HG02610 (cell line): ENCODE results near the gene ZDHHC1.

Experiments used
- ATAC-seq: cut with Tn5 transposase; IDR thresholded peaks from one replicate; pipeline ENCODE4 v1.9.1; 2021; ENCODE audit warnings: mild to moderate bottlenecking, moderate library complexity; ENCODE audit not compliant: unreplicated experiment

ZDHHC1 gene

DNA sequence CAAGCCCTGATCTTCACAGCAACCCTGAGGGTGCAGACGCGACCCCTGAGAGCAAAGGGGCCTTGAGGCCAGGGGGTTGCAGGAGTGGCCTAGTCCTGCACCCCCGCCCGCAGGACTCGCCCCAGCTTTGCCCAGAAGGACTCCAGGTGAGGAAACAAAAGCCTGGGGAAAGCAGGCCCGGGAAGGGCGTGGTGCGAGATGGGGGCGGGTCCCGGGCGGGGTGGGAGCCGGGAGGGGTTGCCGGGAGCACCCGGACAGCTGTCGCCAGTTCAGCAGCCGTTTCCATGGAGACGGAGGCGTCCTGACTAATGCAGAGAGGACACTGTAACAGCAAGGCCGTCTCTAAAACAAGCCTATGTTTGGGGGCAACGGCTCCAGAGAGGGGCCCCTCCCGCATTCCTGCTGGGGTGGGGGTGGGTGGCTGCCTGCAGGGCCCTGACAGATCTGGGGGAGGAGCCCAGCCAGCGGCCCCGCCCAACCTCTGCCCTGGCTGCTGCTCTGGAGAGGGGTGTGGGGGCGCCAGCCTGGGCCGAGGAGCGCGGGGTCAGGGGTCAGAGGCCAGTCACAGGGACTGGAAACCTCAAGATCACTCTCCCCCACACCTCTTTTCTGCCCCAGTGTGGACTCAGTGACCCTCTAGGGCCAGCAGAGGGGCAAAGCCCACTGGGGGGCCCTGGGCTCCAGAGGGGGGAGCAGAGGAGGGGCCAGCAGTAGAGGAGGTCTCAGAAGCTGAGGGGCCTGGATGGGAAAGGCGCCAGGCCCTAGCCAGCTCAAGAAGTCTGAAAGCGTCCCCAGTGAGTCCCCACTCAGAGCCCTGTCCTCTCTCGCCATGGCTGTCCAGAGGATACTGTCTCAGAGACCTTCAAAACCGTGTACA, 19.9 kb downstream of the ZDHHC1 start:
- no peak for ATAC-seq

DNA sequence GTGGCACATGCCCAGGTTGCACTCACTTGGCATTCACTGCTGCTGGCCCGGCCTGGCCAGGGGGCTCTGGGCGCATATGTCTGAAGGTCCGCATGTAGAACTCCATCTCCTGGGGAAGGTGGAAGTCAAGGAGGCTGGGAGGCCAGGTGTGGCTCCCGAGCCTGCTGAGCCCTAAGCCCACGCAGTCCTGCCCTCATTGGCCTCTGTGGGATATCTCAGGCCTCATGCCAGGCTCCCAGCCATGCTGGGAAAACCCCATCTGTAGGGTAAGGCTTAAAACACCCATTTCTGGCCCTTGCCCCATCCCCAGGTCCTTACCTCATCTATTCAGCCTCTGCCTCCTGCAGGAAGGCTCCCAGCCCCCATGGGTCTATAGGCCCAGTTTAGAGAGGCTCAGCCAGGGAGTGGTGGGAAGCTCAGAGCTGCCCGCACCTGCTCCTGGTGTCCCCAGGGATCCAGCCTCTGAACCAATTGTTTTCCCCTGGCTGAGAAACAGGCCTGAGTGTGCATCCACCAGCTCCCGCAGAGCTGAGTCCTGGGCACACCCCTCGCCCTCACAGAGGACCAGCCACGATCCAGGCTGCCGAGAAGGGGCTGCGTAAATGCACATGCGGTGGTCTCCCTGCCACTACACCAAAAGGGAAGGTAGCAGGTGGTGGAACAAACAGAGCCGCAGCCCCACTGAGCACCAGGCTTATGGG, 20.7 kb downstream of the ZDHHC1 start:
- ATAC-seq = no peak

DNA sequence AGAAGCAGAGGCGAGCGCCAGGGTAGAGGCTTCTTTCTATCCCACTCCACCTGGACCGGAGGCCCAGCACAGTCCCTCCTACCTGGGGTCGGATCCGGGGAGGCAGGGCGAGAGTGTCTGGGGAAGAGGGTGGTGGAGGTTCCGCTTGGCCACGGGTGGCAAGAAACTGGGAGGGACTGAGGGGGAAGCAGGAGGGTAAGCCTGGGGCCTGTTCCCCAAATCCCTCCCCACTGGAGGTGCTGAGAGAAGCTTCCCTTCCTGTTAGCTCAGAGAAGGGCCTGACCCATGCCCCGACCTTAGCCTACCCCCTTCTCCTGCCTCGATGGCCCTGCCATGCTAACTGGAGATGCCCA, 21.2 kb downstream of the ZDHHC1 start:
- ATAC-seq = no peak

DNA sequence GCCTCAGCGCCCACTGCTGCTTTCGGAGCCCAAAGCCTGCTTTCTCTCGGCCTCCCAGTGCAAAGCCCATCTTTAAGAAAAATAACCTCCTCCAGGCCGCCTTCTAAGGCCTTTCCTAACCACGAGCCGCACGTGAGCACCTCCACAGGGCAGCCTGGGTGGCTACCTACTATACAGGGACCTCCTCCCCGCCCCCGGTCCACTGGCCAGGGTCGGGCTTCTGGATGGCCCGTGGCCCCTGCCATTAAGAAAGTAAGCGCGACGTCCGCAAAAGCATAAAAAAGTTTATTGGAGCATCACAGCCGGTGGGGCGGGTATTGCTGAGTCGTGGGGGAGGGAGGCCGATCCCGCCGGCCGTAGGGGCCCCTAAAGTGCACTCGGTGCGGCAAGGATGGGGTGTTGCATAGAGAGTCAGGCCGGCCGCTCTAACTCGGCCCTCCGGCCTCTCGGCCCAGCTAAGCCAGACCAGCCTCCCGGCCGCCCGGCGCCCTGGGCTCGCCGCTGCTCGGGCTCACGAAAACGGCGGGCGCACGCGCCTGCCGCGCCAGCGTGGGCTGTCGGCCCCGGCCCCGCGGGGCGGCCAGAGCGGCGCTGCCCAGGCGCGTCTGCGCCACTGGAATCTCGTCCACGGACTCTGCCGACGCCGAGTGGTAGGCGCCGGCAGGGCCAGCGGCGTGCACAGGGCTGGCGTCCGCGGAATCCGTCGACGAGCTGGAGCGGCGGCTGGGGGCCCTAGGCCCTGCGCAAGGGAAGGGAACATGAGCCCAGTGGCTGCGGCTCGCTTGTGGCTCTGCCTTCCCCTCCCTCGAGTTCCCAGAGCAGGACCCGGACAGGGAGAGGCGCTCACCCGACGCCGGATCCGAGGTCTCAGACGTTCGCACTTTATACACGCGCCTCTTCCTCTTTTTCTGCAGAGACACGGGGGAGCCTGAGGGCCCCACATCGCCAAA, 21.8 kb downstream of the ZDHHC1 start:
- ATAC-seq = no peak

DNA sequence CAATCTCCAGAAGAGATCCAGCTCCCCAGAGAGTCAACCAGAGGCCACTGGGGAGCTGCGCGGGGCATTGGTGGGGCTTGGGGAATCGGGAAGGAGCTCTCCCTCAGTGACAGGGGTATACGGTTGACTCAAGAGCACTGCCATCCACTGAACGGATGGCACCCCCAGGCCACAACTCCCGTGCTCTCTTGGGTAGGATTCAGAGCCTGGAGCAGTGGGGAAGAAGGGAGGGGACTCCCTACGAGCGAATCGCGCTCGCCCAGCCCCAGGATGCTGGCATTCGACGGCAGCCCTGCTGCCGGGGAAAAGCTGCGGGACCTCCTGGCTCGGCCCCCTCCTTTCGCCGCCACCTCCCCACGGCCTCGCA, 22.5 kb downstream of the ZDHHC1 start:
- no peak for ATAC-seq

DNA sequence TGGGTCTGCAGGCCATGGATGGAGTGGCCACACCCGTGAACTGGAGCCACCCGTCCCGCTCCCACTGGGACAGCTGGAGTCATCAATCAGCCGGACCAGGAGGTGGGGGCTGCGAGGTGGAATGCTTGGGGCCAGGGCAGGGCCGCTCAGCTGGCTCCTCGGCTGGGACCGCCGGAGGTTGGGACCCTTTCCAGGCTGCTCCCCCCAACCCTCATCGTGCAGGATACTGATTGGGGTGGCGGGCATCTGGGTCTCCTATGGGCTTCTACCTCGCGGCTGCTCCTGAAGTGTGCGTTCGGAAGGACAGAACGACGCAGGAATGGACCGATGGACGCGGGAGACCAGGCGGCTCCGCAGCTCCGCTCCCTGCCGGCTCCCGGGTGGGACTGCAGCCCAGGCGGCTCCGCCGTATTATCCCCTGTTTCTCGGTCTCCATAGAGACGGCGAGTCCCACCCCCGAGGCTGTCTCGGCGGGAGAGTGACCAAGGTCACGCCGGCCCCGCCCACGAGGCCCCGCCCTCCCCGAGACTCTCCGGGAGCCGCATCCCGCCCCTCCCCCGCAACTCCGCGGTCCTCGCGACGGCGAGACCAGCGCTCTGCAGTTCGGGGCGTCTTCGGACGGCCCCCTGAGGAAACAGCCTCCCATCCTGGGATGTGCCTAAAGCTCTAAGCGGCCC, 23.0 kb downstream of the ZDHHC1 start, which contains the start of gene TPPP3:
Gene TPPP3, minus strand, starts transcription at position 388 of the 677 bp plus-strand sequence. CDS start 2,387 bp downstream, outside the sequence.
- ATAC-seq = no peak

DNA sequence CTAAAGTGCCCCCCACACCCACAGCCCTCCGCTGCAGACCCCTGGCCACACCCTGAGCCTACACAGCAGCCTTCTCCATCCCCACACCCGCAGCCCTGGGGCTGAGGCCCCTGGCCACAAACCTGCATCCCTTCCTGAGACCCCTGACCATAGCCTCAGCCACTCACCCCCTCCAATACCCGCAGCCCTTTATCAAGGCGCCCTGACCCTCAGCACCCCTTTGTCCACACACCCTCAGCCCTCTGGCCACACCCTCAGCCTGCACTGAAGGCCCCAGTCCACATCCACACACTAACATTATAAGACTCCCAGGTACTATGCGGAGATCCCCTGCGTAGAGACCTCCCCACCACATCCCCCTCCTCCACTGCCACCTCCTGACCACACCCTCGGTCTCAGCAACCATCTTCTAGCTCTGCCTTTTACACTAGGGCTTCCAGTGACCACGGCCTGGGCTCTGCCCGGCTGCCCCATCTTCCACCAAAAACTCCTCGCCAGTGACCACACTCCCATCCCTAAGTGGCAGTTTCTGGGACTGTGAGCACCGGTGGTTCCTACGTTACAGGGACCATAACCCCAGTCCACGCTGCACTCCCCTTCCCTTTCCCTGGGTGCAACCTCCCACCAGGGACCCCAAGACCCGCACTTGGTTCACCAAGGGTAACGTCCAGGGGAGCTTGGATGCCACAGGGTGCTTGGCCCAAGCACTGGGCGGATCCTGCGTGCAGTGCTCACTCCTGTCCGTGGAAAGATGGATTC, 23.8 kb downstream of the ZDHHC1 start:
- no peak for ATAC-seq

DNA sequence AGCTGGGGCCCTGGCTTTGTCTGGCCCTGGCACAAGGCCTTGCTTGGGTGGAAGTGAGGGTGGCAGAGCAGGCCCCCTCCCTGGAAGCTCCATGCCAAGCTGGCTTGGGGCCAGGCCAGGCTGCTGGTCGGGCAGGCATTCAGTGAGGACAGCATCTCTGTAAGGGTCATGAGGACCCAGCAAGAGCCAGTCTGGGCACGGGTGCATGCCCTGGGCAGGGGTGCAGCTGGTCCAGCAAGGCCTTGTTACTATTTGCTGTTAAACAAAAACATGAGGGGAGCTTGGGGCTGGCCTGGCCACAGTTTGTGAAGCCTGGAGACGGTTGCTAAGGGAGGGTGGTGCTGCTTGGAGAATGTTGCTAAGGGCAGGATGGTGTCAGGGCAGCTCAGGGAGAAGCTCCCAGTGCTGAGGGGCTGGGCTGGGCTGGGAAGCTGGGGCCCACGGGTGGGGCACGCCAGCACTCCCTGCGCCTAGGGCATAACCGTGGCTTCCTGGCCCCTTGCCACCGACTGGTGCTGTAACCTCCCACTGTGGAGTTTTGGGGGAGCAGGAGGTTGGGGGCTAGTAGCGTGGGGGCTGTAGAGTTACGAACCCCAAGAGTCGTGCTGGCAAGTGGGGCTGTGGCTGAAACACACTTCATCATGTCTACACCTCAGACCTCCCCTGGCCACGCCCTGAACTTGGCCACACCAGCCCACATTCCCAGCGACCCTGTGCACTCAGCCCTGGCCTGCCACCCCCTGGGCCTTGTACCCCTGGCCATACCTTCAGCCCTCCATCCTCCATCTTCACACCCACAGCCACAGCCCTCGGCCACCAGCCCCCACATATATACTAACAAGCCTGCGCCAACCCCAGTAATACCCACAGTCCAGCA, 24.6 kb downstream of the ZDHHC1 start:
- no peak for ATAC-seq

DNA sequence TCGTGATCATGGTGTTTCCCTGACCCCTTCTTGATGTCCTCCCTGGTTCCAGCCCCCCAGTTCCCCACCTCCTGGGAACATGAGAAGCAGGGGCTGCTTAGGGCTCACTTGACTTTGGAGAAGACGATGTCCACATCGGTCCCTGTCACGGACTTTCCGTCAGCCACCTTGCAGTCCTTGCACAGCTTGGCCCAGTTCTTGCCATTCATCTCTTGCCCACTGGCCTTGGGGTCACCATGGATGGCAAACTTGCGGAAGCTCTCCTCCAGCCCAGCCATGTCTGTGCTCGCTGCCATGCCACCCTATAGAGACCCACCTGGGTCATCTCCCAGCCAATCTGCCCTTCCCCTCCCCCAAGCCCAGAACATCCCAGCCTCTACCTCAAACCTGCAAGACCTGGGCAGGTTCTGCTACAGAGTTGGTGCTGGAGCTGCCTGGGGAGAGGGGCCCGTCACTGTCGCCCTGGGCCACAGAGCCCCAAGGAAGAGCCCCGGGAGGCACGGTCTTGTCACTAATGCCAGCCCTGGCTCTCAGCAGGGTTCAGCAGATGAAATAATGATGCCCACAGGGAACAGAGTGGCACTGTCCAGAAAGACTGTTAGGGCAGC, 25.4 kb downstream of the ZDHHC1 start:
- no peak for ATAC-seq

DNA sequence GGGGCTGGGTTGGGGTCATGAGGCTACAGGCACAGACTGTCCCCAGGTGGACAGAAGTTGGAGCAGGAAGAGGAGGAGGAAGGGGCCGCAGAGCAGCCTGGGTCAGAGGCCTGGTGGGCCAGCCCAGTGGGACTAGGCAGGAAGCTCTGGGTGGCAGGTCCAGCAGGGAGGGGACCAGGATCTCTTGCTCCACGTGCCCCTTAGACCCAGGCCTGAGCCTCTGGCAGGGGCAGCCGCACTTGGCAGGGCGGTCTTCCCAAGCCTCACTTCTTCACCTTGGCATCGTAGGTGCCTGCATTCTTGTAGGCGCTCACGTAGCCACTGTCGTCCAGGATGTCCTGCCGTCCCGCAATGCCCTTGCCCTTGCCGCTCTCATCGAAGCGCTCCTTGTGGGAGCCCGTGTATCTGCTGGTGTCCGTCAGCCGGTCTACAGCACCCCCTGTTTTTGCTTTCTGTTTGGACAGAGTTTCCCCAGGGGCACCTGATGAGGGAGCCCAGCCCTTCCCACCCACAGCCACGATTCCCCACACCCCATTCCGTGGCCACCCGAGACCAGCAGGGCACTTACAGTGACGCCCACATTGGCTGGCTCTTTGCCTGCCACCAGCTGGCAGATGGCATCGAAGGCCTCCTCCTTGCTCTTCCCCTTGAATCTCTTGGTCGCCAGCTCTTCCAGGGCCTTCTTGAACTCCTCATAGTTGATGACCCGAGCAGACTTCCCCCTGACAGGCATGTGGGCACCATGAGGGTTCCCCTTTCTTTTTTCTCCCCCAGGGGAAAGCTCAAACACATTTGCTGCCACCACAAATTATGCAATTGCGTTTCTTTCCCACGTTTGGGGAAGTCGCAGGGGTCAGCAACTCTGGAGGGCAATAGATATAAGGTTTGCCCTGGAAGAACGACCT, 26.1 kb downstream of the ZDHHC1 start:
- no peak for ATAC-seq

DNA sequence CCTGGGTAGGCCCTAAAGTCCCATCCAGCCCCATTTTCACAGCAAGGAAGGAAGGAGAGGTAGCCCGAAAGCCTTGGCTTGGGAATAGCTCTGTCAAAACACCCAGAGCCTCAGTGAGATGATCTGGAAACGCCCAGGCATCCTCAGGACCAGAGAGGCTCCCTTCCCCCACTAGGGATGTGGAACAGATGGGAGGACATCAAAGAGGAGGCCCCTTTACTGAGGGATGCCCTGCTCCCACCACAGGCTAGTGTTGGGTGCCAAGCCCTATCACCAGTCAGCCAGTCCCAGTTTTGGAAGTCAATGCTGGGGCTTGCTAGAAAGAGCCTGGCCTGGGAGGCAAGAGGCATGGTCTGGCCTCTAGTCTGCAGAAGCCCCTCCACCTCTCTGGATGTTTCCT, 27.7 kb downstream of the ZDHHC1 start:
- no peak for ATAC-seq

DNA sequence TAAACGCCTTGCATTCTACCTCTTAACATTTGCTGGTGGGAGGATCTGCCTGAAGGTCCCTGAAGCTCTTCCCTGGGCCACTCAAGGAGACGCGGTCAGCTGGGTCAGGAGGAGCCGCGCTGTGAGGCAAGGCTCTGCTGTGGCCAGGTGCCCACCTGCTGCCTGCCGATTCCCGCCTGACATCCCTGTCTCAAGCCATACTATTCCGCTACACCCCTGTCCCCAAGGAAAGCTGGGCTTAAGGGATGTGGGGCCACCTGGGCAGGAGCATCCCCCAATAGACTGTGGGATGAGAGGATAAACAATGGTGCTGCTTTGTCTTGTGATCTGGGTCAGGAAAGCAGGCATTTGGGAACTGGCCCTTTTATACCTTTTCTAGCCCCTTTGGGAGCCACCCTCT, 28.1 kb downstream of the ZDHHC1 start:
- ATAC-seq = no peak

DNA sequence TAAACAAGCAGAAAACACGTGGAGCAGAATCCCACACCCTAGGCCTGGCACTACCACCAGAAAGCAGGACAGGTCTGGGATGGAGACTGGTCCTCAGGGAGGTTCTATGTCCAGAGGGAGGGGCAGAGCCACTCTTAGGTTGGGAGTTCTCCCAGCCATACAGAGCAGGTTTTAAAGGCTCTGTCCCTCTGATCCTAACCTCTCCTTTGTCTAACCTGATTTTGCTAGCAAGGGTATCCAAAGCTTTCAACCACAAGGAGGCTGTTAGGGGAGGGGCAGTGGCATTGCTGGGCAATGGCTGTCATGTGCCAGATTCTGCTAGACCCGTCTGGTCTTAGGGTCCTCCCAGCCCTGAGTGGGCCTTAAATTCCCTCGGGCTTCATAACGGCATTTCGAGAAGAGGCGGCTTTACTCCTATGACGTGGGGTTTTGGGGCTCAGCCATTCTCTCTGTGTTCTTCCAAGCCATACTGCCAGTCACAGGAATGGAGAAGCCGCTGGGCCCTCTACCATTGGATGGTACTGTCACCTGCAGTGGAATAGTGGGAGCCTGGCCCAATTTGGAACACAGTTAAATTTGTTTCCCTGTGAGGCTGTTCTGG, 28.7 kb downstream of the ZDHHC1 start:
- no peak for ATAC-seq

DNA sequence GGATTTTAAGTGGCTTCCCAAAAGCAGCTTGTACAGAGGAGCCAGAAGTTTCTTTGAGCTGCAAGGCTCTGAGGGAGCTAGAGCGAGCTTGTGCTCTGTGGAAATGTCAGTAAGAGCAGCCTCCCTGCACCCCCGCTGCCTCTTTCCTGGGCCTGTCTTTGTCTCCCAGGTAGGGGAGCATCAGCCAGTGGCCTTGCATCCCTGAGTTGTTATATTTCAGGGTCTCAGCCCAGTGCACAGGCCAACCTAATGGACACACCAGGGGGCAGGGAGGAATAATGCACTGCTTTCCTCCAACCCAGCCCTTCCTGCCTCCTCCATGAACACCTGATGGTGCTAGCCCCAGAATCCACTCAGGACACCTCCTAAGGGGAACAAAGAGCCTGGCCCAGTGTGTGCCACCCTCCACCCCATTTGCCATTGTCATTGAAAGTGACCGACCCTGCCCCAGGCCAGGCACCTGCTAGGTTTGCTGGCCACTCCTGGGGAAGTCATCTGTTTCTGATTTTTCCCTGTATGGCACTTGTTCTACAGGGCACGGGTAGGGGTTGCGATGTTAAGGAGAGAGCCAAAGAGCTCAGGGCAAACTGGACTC, 29.3 kb downstream of the ZDHHC1 start:
- no peak for ATAC-seq

DNA sequence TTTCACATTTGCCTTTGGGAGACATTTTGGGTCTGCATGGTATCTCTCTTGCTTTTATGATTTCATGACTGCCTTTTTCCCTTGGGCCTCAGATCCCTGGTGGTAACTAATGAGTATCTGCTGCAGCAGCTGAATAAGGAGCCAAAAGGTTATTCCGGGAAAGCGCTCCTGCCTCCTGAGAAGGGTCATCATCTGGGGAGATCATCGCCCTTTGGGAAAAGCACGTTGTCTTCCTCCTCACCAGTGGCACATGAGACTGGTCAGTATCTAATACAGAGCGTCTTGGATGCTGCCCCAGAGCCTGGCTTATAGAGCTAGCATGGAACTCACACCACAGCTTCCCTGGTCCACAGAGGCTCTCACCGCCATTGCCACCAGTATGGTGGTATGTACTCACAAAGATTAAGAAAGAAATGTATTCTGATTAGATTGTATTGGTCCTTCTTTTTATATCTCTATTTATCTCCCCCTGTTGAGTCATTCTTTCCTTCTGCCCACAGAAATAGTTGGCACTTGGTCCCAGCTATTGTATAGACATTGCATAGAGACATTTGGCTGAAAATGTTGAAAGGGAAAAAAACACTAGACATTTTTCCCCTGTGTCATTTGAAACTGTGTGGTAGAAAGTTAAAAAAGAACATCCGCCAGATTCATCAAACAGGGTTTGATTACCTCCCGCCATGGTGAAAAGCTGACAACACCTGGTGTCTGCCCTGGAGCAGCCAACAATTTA, 31.3 kb downstream of the ZDHHC1 start:
- ATAC-seq = no peak

DNA sequence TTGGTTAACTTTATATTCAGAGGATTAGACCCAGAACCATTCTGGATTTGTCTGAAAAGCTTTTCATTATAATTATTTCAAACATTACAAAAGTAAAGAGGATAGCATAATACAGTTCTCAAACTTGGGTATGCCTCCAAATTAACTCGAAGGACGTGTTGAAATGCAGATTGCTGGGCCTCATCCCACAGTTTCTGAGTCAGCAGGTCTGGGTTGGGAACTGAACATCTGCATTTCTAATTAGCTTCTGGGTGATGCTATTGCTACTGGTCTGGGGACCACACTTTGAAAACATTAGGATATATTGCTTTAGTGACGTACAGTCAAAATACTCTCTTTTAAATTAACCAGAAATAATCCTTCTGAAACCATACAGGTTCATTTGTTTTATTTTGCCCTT, 33.0 kb downstream of the ZDHHC1 start:
- ATAC-seq = no peak
